HepG2 (cell line): ENCODE results near the gene PODXL2. TPM values are rescaled to one million over a fixed set of nuclear protein-coding genes. Genes with fewer than 3 reads are reported as not detected.

Experiments
- BORCS8-MEF2B ChIP-seq: sonication (generic); formaldehyde crosslinking; IDR thresholded peaks from 2 replicates; pipeline ENCODE4 v1.8.0; 2022; ENCODE audit warnings: mild to moderate bottlenecking, missing genetic modification reagents
- EED ChIP-seq: sonication (generic); formaldehyde crosslinking; IDR thresholded peaks from 2 replicates; pipeline ENCODE4 v1.5.0; 2020; ENCODE audit warnings: mild to moderate bottlenecking, missing genetic modification reagents
- FLYWCH1 ChIP-seq: sonication (generic); formaldehyde crosslinking; IDR thresholded peaks from 2 replicates; pipeline ENCODE4 v1.8.1; 2023; ENCODE audit warnings: mild to moderate bottlenecking, missing genetic modification reagents
- GATAD2A ChIP-seq: IDR thresholded peaks from 2 replicates; pipeline ENCODE4 v1.6.1; 2016
- HMGA1 ChIP-seq: sonication (generic); formaldehyde crosslinking; conservative IDR thresholded peaks from 2 replicates; pipeline ENCODE4 v1.4.0; 2020; ENCODE audit warnings: missing genetic modification reagents
- HOXA9 ChIP-seq: sonication (generic); formaldehyde crosslinking; IDR thresholded peaks from 2 replicates; pipeline ENCODE4 v1.8.1; 2022; ENCODE audit warnings: missing genetic modification reagents, mild to moderate bottlenecking, moderate library complexity, borderline replicate concordance
- IRF2 ChIP-seq: IDR thresholded peaks from 2 replicates; pipeline ENCODE4 v1.6.1; 2018; ENCODE audit warnings: missing genetic modification reagents, missing compliant biosample characterization
- JUND ChIP-seq: sonication (generic); formaldehyde crosslinking; IDR thresholded peaks from 2 replicates; pipeline ENCODE4 v1.8.0; 2022; ENCODE audit warnings: mild to moderate bottlenecking, missing genetic modification reagents
- MIXL1 ChIP-seq: IDR thresholded peaks from 2 replicates; pipeline ENCODE4 v1.6.1; 2016
- PHF5A ChIP-seq: IDR thresholded peaks from one replicate; pipeline ENCODE4 v1.6.1; 2018; ENCODE audit warnings: low read depth, missing genetic modification reagents; ENCODE audit not compliant: unreplicated experiment
- PLRG1 ChIP-seq: fragments of 450-650 bp; conservative IDR thresholded peaks from 2 replicates; pipeline ENCODE4 v1.6.1; 2016
- RFXAP ChIP-seq: sonication (generic); formaldehyde crosslinking; IDR thresholded peaks from 2 replicates; pipeline ENCODE4 v1.4.0; 2020; ENCODE audit warnings: missing genetic modification reagents, borderline replicate concordance
- SALL1 ChIP-seq: sonication (generic); formaldehyde crosslinking; IDR thresholded peaks from 2 replicates; pipeline ENCODE4 v1.8.0; 2022; ENCODE audit warnings: mild to moderate bottlenecking, missing genetic modification reagents
- TBP ChIP-seq: sonication (generic); formaldehyde crosslinking; IDR thresholded peaks from 2 replicates; pipeline ENCODE4 v1.5.0; 2020; ENCODE audit warnings: missing genetic modification reagents
- ZBTB38 ChIP-seq: sonication (generic); formaldehyde crosslinking; IDR thresholded peaks from 2 replicates; pipeline ENCODE4 v1.5.1; 2020; ENCODE audit warnings: mild to moderate bottlenecking, missing genetic modification reagents
- ZKSCAN5 ChIP-seq: sonication (generic); formaldehyde crosslinking; IDR thresholded peaks from 2 replicates; pipeline ENCODE4 v1.5.1; 2020; ENCODE audit warnings: mild to moderate bottlenecking, missing genetic modification reagents
- ZNF12 ChIP-seq: sonication (generic); formaldehyde crosslinking; IDR thresholded peaks from 2 replicates; pipeline ENCODE4 v1.5.0; 2020; ENCODE audit warnings: missing genetic modification reagents
- ZNF570 ChIP-seq: sonication (generic); formaldehyde crosslinking; IDR thresholded peaks from 2 replicates; pipeline ENCODE4 v1.4.0; 2020; ENCODE audit warnings: mild to moderate bottlenecking, missing genetic modification reagents, borderline replicate concordance
- ZNF614 ChIP-seq: IDR thresholded peaks from 2 replicates; pipeline ENCODE4 v1.6.1; 2018; ENCODE audit warnings: missing biosample characterization, missing genetic modification reagents, inconsistent platforms, borderline replicate concordance
- ZNF709 ChIP-seq: sonication (generic); formaldehyde crosslinking; IDR thresholded peaks from 2 replicates; pipeline ENCODE4 v1.5.0; 2020; ENCODE audit warnings: mild to moderate bottlenecking, missing genetic modification reagents
- ZNF780A ChIP-seq: sonication (generic); formaldehyde crosslinking; IDR thresholded peaks from 2 replicates; pipeline ENCODE4 v1.8.0; 2022; ENCODE audit warnings: mild to moderate bottlenecking, missing genetic modification reagents, moderate library complexity
- ZSCAN25 ChIP-seq: sonication (generic); formaldehyde crosslinking; IDR thresholded peaks from 2 replicates; pipeline ENCODE4 v1.8.0; 2022; ENCODE audit warnings: mild to moderate bottlenecking, missing genetic modification reagents
- polyA plus RNA-seq, 8 experiments: library from polyadenylated mRNA; depleted of rRNA in 3 of 8; stranded (reverse) in 7 of 8; unstranded in 1 of 8; fragments of >200 nt; fragmentation: Illumina TruSeq in 4 of 8; extraction: Trizol in 4 of 8; gene quantifications; 2 replicates each; pipeline versions ENCODE4 v1.2.1 to v1.2.3, GENCODE V29; 2011 to 2016; ENCODE audit warnings: low read depth in 4 of 8, missing spikeins in 1 of 8, mixed read lengths in 1 of 8; ENCODE audit not compliant: insufficient read depth in 1 of 8
- total RNA-seq, 5 experiments: library from RNA; depleted of rRNA; stranded (reverse); fragments of >200 nt; fragmentation: Illumina TruSeq; extraction: Trizol; gene quantifications; 2 replicates each; pipeline ENCODE4 v1.2.3, GENCODE V29; 2016; ENCODE audit warnings: low read depth in 1 of 5
- TF ChIP-seq, protein P1 (sequence below): sonication (generic); formaldehyde crosslinking; IDR thresholded peaks from 2 replicates; pipeline ENCODE4 v1.5.0; 2020; ENCODE audit warnings: missing genetic modification reagents
- TF ChIP-seq, protein P2 (sequence below), 2 experiments: sonication (generic) in 1 of 2; formaldehyde crosslinking in 1 of 2; IDR thresholded peaks; 2 replicates each; pipeline versions ENCODE4 v1.5.1 to v1.6.1; 2011 to 2020; ENCODE audit warnings: borderline replicate concordance in 1 of 2, low read depth in 1 of 2, low read length in 1 of 2, mild to moderate bottlenecking in 1 of 2, missing genetic modification reagents in 1 of 2, moderate library complexity in 1 of 2
- TF ChIP-seq, protein P3 (sequence below): sonication (generic); formaldehyde crosslinking; IDR thresholded peaks from 2 replicates; pipeline ENCODE4 v1.4.0; 2020; ENCODE audit warnings: missing genetic modification reagents, mild to moderate bottlenecking, borderline replicate concordance

Gene PODXL2
- total and polyA plus RNA-seq, 2 of the 13 experiments (the other 11 are each of a cell fraction or from before 2014, with no cell fraction given) = 20.4 to 25.1 TPM

DNA sequence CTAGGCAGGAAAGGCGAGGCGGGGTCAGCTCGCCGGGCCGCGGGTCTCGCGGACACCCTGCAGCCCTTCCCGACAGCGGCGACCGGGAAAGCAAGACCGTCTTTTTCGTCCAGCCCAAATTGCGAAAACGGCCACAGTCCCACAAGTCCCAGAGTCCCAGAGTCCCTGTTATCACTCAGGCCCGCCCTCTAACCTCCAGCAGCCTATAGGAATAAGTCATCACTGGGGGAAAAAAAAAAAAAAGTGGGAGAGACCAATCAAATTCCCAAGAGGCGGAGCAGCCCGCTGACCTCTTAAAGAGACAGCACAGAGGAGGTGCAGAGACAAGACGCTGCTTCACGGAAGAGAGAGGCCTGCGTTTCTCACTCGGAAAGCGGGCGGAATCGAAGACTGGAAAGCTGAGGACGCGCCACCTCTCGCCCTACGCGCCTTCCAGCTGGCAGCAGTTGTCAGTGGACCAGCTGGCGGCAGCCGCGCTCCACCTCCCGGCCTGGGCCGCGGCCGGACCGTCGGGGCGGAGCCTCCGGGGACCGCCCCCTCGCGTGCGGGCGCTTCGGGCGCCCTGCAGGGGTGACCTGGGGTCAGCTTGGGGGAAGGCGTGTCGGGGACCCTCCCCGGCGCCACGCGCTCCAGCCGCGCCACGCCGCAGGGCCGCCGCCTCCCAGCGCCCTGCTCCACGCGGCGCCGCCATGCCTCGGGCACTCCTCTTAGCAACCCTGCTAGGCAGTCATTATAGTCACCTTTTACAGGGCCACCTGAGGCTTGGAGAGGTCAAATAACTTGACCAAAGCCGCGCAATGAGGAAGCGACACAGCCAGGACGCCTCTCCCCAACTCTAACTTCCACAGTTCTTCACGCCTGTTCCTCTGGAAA, 38.2 kb upstream of the PODXL2 start, which contains the start of gene TPRA1 (continued):
- TF ChIP-seq BORCS8-MEF2B (CRISPR knock-in tag) (no peak; the same call in 1 of the 2 replicates), ZNF12 (CRISPR knock-in tag) (no peak), ZSCAN25 (CRISPR knock-in tag) (0 out of 2 replicates have a peak, but pooled peaks have one; percentile 56), HMGA1 (no peak), ZNF570 (CRISPR knock-in tag) (no peak), EED (CRISPR knock-in tag) (peak; percentile 36; the same call in 1 of the 2 replicates), IRF2 (CRISPR knock-in tag) (no peak), PHF5A (CRISPR knock-in tag) (no peak), SALL1 (peak; percentile 27), ZNF780A (CRISPR knock-in tag) (no peak), FLYWCH1 (CRISPR knock-in tag) (no peak), GATAD2A (CRISPR knock-in tag) (no peak; the same call in 1 of the 2 replicates), HOXA9 (CRISPR knock-in tag) (no peak), MIXL1 (no peak), PLRG1 (no peak), ZNF614 (peak; percentile 13; the same call in 1 of the 2 replicates), ZBTB38 (CRISPR knock-in tag) (no peak), JUND (CRISPR knock-in tag) (no peak), ZKSCAN5 (CRISPR knock-in tag) (no peak), RFXAP (CRISPR knock-in tag) (0 out of 2 replicates have a peak, but pooled peaks have one; percentile 65), TBP (CRISPR knock-in tag) (no peak), ZNF709 (peak; percentile 86)
- TF ChIP-seq, protein P1, sequence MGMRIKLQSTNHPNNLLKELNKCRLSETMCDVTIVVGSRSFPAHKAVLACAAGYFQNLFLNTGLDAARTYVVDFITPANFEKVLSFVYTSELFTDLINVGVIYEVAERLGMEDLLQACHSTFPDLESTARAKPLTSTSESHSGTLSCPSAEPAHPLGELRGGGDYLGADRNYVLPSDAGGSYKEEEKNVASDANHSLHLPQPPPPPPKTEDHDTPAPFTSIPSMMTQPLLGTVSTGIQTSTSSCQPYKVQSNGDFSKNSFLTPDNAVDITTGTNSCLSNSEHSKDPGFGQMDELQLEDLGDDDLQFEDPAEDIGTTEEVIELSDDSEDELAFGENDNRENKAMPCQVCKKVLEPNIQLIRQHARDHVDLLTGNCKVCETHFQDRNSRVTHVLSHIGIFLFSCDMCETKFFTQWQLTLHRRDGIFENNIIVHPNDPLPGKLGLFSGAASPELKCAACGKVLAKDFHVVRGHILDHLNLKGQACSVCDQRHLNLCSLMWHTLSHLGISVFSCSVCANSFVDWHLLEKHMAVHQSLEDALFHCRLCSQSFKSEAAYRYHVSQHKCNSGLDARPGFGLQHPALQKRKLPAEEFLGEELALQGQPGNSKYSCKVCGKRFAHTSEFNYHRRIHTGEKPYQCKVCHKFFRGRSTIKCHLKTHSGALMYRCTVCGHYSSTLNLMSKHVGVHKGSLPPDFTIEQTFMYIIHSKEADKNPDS (CRISPR knock-in tag) = no peak
- TF ChIP-seq, protein P2, sequence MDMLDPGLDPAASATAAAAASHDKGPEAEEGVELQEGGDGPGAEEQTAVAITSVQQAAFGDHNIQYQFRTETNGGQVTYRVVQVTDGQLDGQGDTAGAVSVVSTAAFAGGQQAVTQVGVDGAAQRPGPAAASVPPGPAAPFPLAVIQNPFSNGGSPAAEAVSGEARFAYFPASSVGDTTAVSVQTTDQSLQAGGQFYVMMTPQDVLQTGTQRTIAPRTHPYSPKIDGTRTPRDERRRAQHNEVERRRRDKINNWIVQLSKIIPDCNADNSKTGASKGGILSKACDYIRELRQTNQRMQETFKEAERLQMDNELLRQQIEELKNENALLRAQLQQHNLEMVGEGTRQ (IDR thresholded peaks at IDR 0.05; ENCODE audit: low read depth, low read length) = no peak
- TF ChIP-seq, protein P2 (CRISPR knock-in tag; IDR thresholded peaks at IDR 0.05; ENCODE audit: borderline replicate concordance) = no peak
- TF ChIP-seq, protein P3, sequence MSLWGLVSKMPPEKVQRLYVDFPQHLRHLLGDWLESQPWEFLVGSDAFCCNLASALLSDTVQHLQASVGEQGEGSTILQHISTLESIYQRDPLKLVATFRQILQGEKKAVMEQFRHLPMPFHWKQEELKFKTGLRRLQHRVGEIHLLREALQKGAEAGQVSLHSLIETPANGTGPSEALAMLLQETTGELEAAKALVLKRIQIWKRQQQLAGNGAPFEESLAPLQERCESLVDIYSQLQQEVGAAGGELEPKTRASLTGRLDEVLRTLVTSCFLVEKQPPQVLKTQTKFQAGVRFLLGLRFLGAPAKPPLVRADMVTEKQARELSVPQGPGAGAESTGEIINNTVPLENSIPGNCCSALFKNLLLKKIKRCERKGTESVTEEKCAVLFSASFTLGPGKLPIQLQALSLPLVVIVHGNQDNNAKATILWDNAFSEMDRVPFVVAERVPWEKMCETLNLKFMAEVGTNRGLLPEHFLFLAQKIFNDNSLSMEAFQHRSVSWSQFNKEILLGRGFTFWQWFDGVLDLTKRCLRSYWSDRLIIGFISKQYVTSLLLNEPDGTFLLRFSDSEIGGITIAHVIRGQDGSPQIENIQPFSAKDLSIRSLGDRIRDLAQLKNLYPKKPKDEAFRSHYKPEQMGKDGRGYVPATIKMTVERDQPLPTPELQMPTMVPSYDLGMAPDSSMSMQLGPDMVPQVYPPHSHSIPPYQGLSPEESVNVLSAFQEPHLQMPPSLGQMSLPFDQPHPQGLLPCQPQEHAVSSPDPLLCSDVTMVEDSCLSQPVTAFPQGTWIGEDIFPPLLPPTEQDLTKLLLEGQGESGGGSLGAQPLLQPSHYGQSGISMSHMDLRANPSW (CRISPR knock-in tag) = no peak
